Measurements from ENCODE around the gene KLK12.
A peak's percentile ranks its signal among the peaks of the same experiment; 100 is the strongest.

The KLK12 gene

DNA sequence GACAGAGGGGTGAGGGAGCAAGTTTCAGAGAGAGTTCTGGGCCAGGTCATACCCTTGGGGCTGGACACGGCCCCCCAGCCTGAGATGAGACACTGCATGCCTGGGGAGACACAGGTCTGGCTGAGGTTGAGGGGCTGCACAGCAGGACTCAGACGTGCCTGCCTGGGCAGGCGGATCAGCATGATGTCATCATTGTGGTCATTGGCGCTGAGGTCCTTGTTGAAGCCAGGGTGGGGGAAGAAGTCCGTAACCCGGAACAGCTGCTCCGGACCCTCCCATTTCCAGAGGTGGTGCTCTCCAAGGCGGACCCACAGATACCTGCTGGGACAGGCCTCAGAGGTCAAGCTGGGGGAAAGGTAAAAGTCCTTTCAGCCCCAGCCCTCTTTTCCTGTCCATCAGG lies 28.4 kb downstream of the KLK12 start (continued):
- TF ChIP-seq ZNF239 (tag by site-specific recombination; IDR thresholded peaks at IDR 0.05) = no peak
- no peak for TF ChIP-seq ZNF514 (tag by site-specific recombination; IDR thresholded peaks at IDR 0.05)
- no peak for TF ChIP-seq ZFP41 (tag by site-specific recombination; IDR thresholded peaks at IDR 0.05; ENCODE audit: borderline replicate concordance)
- TF ChIP-seq SP2 (tag by site-specific recombination; IDR thresholded peaks at IDR 0.05) = no peak
- TF ChIP-seq ZNF791 (tag by site-specific recombination; IDR thresholded peaks at IDR 0.05) = no peak
- TF ChIP-seq EGR2 (tag by site-specific recombination; IDR thresholded peaks at IDR 0.05; ENCODE audit: low read depth) = no peak
- TF ChIP-seq ZNF302 (tag by site-specific recombination; IDR thresholded peaks at IDR 0.05; ENCODE audit: low read depth) = no peak
- no peak for TF ChIP-seq TCF7L2 (IDR thresholded peaks at IDR 0.05; ENCODE audit: borderline replicate concordance, low read depth, low read length)
- no peak for TF ChIP-seq ZNF223 (tag by site-specific recombination; IDR thresholded peaks at IDR 0.05)
- peak; percentile 42; the same call in 1 of the 2 replicates for TF ChIP-seq ZNF600 (tag by site-specific recombination; IDR thresholded peaks at IDR 0.05)

DNA sequence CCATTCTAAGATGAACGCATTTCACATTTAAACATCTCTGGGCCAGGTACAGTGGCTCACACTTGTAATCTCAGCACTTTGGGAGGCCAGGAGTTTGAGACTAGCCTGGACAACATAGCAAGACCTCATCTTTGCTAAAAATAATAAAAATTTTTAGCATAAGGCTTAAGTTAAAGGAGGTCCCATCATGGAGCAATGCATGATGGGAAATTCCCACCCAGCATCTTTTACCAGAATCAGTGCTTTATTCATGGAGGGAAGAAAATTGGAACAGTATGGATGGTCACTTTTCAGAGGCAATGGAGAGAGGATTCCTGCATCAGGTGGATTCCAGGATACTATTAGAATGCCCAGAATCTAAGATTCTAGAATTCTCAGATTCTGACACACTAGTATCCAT lies 29.6 kb downstream of the KLK12 start:
- POLR2A ChIA-PET = no interaction called here
- Histone ChIP-seq H3K4me1 (ENCODE audit: control insufficient read depth, insufficient read depth, low read length) (no peaks in the 10 kb centered on the region), H3K36me3 (ENCODE audit: control insufficient read depth in 2 of 2, insufficient read depth in 1 of 2, low read length in 2 of 2) (no peaks in the 10 kb centered on the region), H3K4me3 (ENCODE audit: low read depth, low read length) (no peak overlapping the region), H3K9me3 (ENCODE audit: control insufficient read depth, insufficient read depth, low read depth, low read length) (no peaks in the 10 kb centered on the region), H3K27ac (ENCODE audit: extremely low read depth, low read depth, low read length) (no peak overlapping the region)
- no peak for TF ChIP-seq ZNF837 (tag by site-specific recombination; IDR thresholded peaks at IDR 0.05)
- no peak for TF ChIP-seq ZNF571 (tag by site-specific recombination; IDR thresholded peaks at IDR 0.05)
- TF ChIP-seq ZFHX2 (tag by site-specific recombination; conservative IDR thresholded peaks at IDR 0.05) = no peak
- TF ChIP-seq, protein P1, sequence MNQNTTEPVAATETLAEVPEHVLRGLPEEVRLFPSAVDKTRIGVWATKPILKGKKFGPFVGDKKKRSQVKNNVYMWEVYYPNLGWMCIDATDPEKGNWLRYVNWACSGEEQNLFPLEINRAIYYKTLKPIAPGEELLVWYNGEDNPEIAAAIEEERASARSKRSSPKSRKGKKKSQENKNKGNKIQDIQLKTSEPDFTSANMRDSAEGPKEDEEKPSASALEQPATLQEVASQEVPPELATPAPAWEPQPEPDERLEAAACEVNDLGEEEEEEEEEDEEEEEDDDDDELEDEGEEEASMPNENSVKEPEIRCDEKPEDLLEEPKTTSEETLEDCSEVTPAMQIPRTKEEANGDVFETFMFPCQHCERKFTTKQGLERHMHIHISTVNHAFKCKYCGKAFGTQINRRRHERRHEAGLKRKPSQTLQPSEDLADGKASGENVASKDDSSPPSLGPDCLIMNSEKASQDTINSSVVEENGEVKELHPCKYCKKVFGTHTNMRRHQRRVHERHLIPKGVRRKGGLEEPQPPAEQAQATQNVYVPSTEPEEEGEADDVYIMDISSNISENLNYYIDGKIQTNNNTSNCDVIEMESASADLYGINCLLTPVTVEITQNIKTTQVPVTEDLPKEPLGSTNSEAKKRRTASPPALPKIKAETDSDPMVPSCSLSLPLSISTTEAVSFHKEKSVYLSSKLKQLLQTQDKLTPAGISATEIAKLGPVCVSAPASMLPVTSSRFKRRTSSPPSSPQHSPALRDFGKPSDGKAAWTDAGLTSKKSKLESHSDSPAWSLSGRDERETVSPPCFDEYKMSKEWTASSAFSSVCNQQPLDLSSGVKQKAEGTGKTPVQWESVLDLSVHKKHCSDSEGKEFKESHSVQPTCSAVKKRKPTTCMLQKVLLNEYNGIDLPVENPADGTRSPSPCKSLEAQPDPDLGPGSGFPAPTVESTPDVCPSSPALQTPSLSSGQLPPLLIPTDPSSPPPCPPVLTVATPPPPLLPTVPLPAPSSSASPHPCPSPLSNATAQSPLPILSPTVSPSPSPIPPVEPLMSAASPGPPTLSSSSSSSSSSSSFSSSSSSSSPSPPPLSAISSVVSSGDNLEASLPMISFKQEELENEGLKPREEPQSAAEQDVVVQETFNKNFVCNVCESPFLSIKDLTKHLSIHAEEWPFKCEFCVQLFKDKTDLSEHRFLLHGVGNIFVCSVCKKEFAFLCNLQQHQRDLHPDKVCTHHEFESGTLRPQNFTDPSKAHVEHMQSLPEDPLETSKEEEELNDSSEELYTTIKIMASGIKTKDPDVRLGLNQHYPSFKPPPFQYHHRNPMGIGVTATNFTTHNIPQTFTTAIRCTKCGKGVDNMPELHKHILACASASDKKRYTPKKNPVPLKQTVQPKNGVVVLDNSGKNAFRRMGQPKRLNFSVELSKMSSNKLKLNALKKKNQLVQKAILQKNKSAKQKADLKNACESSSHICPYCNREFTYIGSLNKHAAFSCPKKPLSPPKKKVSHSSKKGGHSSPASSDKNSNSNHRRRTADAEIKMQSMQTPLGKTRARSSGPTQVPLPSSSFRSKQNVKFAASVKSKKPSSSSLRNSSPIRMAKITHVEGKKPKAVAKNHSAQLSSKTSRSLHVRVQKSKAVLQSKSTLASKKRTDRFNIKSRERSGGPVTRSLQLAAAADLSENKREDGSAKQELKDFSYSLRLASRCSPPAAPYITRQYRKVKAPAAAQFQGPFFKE (tag by site-specific recombination; IDR thresholded peaks at IDR 0.05; ENCODE audit: borderline replicate concordance) = no peak
- TF ChIP-seq REPIN1 (tag by site-specific recombination; IDR thresholded peaks at IDR 0.05; ENCODE audit: low read depth) = no peak
- no peak for TF ChIP-seq ZNF335 (tag by site-specific recombination; conservative IDR thresholded peaks at IDR 0.05)
- no peak for TF ChIP-seq ZNF791 (tag by site-specific recombination; IDR thresholded peaks at IDR 0.05)
- TF ChIP-seq, protein P2, sequence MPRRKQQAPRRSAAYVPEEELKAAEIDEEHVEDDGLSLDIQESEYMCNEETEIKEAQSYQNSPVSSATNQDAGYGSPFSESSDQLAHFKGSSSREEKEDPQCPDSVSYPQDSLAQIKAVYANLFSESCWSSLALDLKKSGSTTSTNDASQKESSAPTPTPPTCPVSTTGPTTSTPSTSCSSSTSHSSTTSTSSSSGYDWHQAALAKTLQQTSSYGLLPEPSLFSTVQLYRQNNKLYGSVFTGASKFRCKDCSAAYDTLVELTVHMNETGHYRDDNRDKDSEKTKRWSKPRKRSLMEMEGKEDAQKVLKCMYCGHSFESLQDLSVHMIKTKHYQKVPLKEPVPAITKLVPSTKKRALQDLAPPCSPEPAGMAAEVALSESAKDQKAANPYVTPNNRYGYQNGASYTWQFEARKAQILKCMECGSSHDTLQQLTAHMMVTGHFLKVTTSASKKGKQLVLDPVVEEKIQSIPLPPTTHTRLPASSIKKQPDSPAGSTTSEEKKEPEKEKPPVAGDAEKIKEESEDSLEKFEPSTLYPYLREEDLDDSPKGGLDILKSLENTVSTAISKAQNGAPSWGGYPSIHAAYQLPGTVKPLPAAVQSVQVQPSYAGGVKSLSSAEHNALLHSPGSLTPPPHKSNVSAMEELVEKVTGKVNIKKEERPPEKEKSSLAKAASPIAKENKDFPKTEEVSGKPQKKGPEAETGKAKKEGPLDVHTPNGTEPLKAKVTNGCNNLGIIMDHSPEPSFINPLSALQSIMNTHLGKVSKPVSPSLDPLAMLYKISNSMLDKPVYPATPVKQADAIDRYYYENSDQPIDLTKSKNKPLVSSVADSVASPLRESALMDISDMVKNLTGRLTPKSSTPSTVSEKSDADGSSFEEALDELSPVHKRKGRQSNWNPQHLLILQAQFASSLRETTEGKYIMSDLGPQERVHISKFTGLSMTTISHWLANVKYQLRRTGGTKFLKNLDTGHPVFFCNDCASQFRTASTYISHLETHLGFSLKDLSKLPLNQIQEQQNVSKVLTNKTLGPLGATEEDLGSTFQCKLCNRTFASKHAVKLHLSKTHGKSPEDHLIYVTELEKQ (tag by site-specific recombination; IDR thresholded peaks at IDR 0.05; ENCODE audit: borderline replicate concordance) = no peak
- TF ChIP-seq, protein P3, sequence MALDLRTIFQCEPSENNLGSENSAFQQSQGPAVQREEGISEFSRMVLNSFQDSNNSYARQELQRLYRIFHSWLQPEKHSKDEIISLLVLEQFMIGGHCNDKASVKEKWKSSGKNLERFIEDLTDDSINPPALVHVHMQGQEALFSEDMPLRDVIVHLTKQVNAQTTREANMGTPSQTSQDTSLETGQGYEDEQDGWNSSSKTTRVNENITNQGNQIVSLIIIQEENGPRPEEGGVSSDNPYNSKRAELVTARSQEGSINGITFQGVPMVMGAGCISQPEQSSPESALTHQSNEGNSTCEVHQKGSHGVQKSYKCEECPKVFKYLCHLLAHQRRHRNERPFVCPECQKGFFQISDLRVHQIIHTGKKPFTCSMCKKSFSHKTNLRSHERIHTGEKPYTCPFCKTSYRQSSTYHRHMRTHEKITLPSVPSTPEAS (tag by site-specific recombination; IDR thresholded peaks at IDR 0.05) = no peak
- TF ChIP-seq MYNN (tag by site-specific recombination; IDR thresholded peaks at IDR 0.05; ENCODE audit: borderline replicate concordance) = no peak
- no peak for TF ChIP-seq OVOL3 (tag by site-specific recombination; IDR thresholded peaks at IDR 0.05)
- TF ChIP-seq ZNF114 (tag by site-specific recombination; IDR thresholded peaks at IDR 0.05) = no peak
- TF ChIP-seq ZNF660 (tag by site-specific recombination; IDR thresholded peaks at IDR 0.05) = no peak
- CTCF ChIA-PET = no interaction called here
